K562 (cell line): ENCODE results near the gene ETV2. TPM values are rescaled to one million over a fixed set of nuclear protein-coding genes. Genes with fewer than 3 reads are reported as not detected.

Experiments
- ATAC-seq: fragments of 200-7000 bp; cut with Tn5 transposase; 3 replicates; pipeline ENCODE4 v1.9.1; 2020; ENCODE audit warnings: moderate library complexity
- BruUV-seq: library from RNA; stranded (reverse); fragments of 400-500 nt; replicated peaks from 2 replicates; lab custom pipeline; 2021; lab: Mats Ljungman, UMichigan
- CTCF ChIA-PET: fragments of 300-600 bp; formaldehyde crosslinking; extraction: SDS; loops from one replicate; lab custom pipeline; 2021; ENCODE audit warnings: low intra/inter-chr PET ratio; lab: Yijun Ruan, JAX
- POLR2A ChIA-PET: fragments of 300-600, 350-650 bp; sonication (Branson Sonifier 250); formaldehyde crosslinking; extraction: SDS; loops from one replicate; lab custom pipeline; 2021; ENCODE audit warnings: antibody characterized with exemption, inconsistent platforms; lab: Yijun Ruan, JAX
- DNase-seq, 4 experiments: peaks; one replicate each; pipeline versions ENCODE4 v3.0.0 to v3.0.0-alpha.2; 2011 to 2018; ENCODE audit warnings: low spot score in 3 of 4, mixed read lengths in 3 of 4; ENCODE audit errors: extremely low read depth in 1 of 4
- FAIRE-seq: peaks from 2 replicates; lab custom pipeline; 2011; peaks lifted over from hg19 to GRCh38; lab: Jason Lieb, UNC
- H2AFZ ChIP-seq: 2 replicates; pipeline ENCODE4 v1.6.0; 2011; ENCODE audit warnings: low read depth, low read length, control low read depth, inconsistent platforms
- H3K27ac ChIP-seq: fragments of 200-600 bp; 3 replicates; pipeline ENCODE4 v1.8.0; 2011; ENCODE audit warnings: low read depth, mild to moderate bottlenecking, control low read depth, inconsistent platforms, low read length, moderate library complexity, mixed read lengths; ENCODE audit errors: extremely low read depth
- H3K27me3 ChIP-seq, 2 experiments: fragments of 300-600 bp in 1 of 2; 2 replicates in 1 of 2; 3 replicates in 1 of 2; pipeline versions ENCODE4 v1.6.0 to v1.8.0; 2011; ENCODE audit warnings: inconsistent platforms in 2 of 2, low read length in 2 of 2, mild to moderate bottlenecking in 1 of 2, mixed read lengths in 1 of 2, moderate library complexity in 1 of 2; ENCODE audit not compliant: control insufficient read depth in 2 of 2, insufficient read depth in 2 of 2
- H3K36me3 ChIP-seq: fragments of 300-600 bp; 3 replicates; pipeline ENCODE4 v1.8.0; 2011; ENCODE audit warnings: mild to moderate bottlenecking, low read length, inconsistent platforms; ENCODE audit not compliant: control insufficient read depth, insufficient read depth
- H3K4me1 ChIP-seq, 2 experiments: fragments of 200-600 bp in 1 of 2; replicated peaks in 1 of 2; 2 replicates in 1 of 2; 3 replicates in 1 of 2; pipeline versions ENCODE4 v1.5.1 to v1.8.0; 2011; ENCODE audit warnings: inconsistent platforms in 2 of 2, low read length in 2 of 2, mild to moderate bottlenecking in 1 of 2, mixed read lengths in 1 of 2, moderate library complexity in 1 of 2; ENCODE audit not compliant: control insufficient read depth in 2 of 2, insufficient read depth in 2 of 2
- H3K4me2 ChIP-seq: 2 replicates; pipeline ENCODE4 v1.6.1; 2011; ENCODE audit warnings: low read length, control low read depth, inconsistent platforms, mixed read lengths; ENCODE audit not compliant: insufficient read depth
- H3K4me3 ChIP-seq: fragments of 200-600 bp; sonication (generic), shearing (Covaris generic); 2 replicates; pipeline ENCODE4 v1.5.1; 2016; ENCODE audit warnings: control low read depth, inconsistent platforms
- H3K79me2 ChIP-seq: fragments of 200-600 bp; 3 replicates; pipeline ENCODE4 v1.8.0; 2011; ENCODE audit warnings: low read length, inconsistent platforms; ENCODE audit not compliant: control insufficient read depth, insufficient read depth
- H3K9ac ChIP-seq, 2 experiments: 2 replicates each; pipeline versions ENCODE4 v1.6.0 to v1.6.1; 2011; ENCODE audit warnings: low read depth in 2 of 2, low read length in 2 of 2, control low read depth in 1 of 2, inconsistent platforms in 1 of 2, mild to moderate bottlenecking in 1 of 2, mixed read lengths in 1 of 2; ENCODE audit not compliant: insufficient read depth in 1 of 2
- H3K9me1 ChIP-seq: one replicate; pipeline ENCODE4 v1.6.0; 2011; ENCODE audit warnings: inconsistent platforms, mild to moderate bottlenecking, low read length, moderate library complexity; ENCODE audit not compliant: control insufficient read depth, insufficient read depth
- H3K9me3 ChIP-seq: replicated peaks from 2 replicates; pipeline ENCODE4 v1.5.1; 2011; ENCODE audit warnings: low read depth, low read length, inconsistent platforms; ENCODE audit not compliant: control insufficient read depth, insufficient read depth
- H4K20me1 ChIP-seq: replicated peaks from 2 replicates; pipeline ENCODE4 v1.6.1; 2011; ENCODE audit warnings: low read length, inconsistent platforms, mixed read lengths; ENCODE audit not compliant: control insufficient read depth, insufficient read depth
- FOXP1 ChIP-seq: sonication (generic); formaldehyde crosslinking; IDR thresholded peaks from 2 replicates; pipeline ENCODE4 v1.8.0; 2022; ENCODE audit warnings: mild to moderate bottlenecking, missing genetic modification reagents
- IFI16 ChIP-seq: fragments of 250-450 bp; sonication (Bioruptor Pico); IDR thresholded peaks from 2 replicates; pipeline ENCODE4 v2.1.2; 2022; ENCODE audit warnings: mild to moderate bottlenecking, inconsistent platforms
- NBN ChIP-seq: fragments of 450-650 bp; IDR thresholded peaks from 2 replicates; pipeline ENCODE4 v1.6.1; 2016; ENCODE audit warnings: low read depth, mild to moderate bottlenecking
- NCOA2 ChIP-seq, 2 experiments: fragments of 450-650 bp; IDR thresholded peaks; 2 replicates each; pipeline ENCODE4 v1.6.1; 2018; ENCODE audit warnings: mild to moderate bottlenecking in 2 of 2, moderate library complexity in 1 of 2; ENCODE audit not compliant: partially characterized antibody in 2 of 2
- NFXL1 ChIP-seq: fragments of 450-650 bp; formaldehyde crosslinking; IDR thresholded peaks from 2 replicates; pipeline ENCODE4 v1.4.0; 2021; ENCODE audit warnings: mild to moderate bottlenecking
- PHB2 ChIP-seq: fragments of 450-650 bp; IDR thresholded peaks from 2 replicates; pipeline ENCODE4 v1.6.1; 2017; ENCODE audit warnings: low read depth
- SREBF1 ChIP-seq: fragments of 150-350 bp; IDR thresholded peaks from 2 replicates; pipeline ENCODE4 v1.6.1; 2014; ENCODE audit warnings: antibody characterized with exemption, low read depth, low read length, borderline replicate concordance
- STAT5A ChIP-seq: IDR thresholded peaks from 2 replicates; pipeline ENCODE4 v1.6.1; 2012; ENCODE audit warnings: low read length, inconsistent platforms, borderline replicate concordance
- ZBTB7A ChIP-seq: IDR thresholded peaks from 2 replicates; pipeline ENCODE4 v1.6.1; 2011; ENCODE audit warnings: low read depth, mild to moderate bottlenecking, low read length, moderate library complexity, borderline replicate concordance; ENCODE audit not compliant: control insufficient read depth
- ZNF140 ChIP-seq: fragments of 250-450 bp; sonication (Bioruptor Pico); IDR thresholded peaks from 2 replicates; pipeline ENCODE4 v1.8.0; 2021; ENCODE audit warnings: moderate library complexity, mild to moderate bottlenecking, inconsistent platforms
- ZNF3 ChIP-seq: fragments of 250-450 bp; sonication (Bioruptor Pico); IDR thresholded peaks from 2 replicates; pipeline ENCODE4 v1.5.0; 2021; ENCODE audit warnings: mild to moderate bottlenecking, moderate library complexity
- ZNF717 ChIP-seq: fragments of 250-450 bp; sonication (Bioruptor Pico); IDR thresholded peaks from 2 replicates; pipeline ENCODE4 v1.5.0; 2021
- ZNF785 ChIP-seq: fragments of 250-450 bp; sonication (Bioruptor Pico); IDR thresholded peaks from 2 replicates; pipeline ENCODE4 v1.4.0; 2020; ENCODE audit warnings: mild to moderate bottlenecking
- ZNF79 ChIP-seq: fragments of 250-450 bp; sonication (Bioruptor Pico); IDR thresholded peaks from 2 replicates; pipeline ENCODE4 v1.4.0; 2020; ENCODE audit warnings: low read depth, mild to moderate bottlenecking, moderate library complexity
- WGBS: fragments of 100-300 bp; shearing (Covaris generic); methylation state at CpG from one replicate; pipeline ENCODE4 v1.1.6; 2016; ENCODE audit warnings: low coverage, mixed read lengths; ENCODE audit not compliant: insufficient coverage; ENCODE audit errors: missing lambda C conversion rate; 5-methylcytosine and 5-hydroxymethylcytosine counted together
- in situ Hi-C: fragments of 300-500 bp; cut with MboI; formaldehyde crosslinking; loops from 4 replicates; pipeline ENCODE4 v1.15.0; 2018; ENCODE audit warnings: inconsistent platforms, mixed read lengths
- intact Hi-C: fragments of 100-400 bp; cut with micrococcal nuclease; formaldehyde crosslinking; loops from 2 replicates; pipeline ENCODE4 v1.14.2; 2022
- polyA plus RNA-seq, 8 experiments: library from polyadenylated mRNA; depleted of rRNA in 4 of 8; stranded (reverse) in 5 of 8; unstranded in 3 of 8; fragments of >200 nt; fragmentation: Nextera tagmentation in 2 of 8; fragmentation: Illumina TruSeq in 1 of 8; extraction: Ambion mirVana in 2 of 8; extraction: Trizol in 1 of 8; gene quantifications; 2 replicates each; pipeline versions ENCODE4 v1.2.1 to v1.2.3, GENCODE V29; 2011 to 2014; ENCODE audit warnings: inconsistent platforms in 1 of 8, missing spikeins in 1 of 8
- total RNA-seq, 7 experiments: library from RNA; depleted of rRNA in 6 of 7; stranded (reverse); fragments of >200 nt in 6 of 7; fragmentation: Illumina TruSeq in 2 of 7; extraction: Trizol in 2 of 7; gene quantifications; 2 replicates each; pipeline versions ENCODE4 v1.2.1 to v1.2.3, GENCODE V29; 2011 to 2021; ENCODE audit warnings: low replicate concordance in 1 of 7
- TF ChIP-seq, protein P1 (sequence below), 2 experiments: IDR thresholded peaks; 2 replicates each; pipeline ENCODE4 v1.6.1; 2012; ENCODE audit warnings: improper control_type of control experiment in 2 of 2, low read depth in 2 of 2, low read length in 2 of 2, borderline replicate concordance in 1 of 2
- TF ChIP-seq, protein P2 (sequence below): sonication (generic); formaldehyde crosslinking; IDR thresholded peaks from 2 replicates; pipeline ENCODE4 v1.8.0; 2023; ENCODE audit warnings: mild to moderate bottlenecking, missing genetic modification reagents

Gene ETV2
- total and polyA plus RNA-seq, 9 of the 15 experiments (the other 6 are each of a cell fraction or from before 2014, with no cell fraction given) = 0.11 to 3.7 (median 0.55) TPM

DNA sequence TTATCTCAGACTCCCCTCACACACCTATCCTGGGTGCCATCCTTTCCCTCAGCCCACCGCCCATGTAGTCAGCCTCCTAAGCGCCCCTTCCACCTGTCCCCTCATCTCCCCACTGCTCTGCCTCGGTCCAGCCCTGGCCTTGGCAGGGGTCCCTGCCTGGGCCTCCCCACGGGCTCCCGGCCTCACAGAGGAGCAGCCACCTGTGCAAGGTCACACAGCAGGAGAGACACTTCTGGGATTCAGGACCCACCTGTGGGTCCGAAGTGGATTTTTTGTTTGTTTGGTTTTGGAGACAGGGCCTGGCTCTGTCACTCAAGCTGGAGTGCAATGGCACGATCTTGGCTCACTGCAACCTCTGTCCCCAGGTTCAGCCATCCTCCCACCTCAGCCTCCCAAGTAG, 24.1 kb downstream of the ETV2 start (continued):
- no peak for TF ChIP-seq SREBF1
- no peak for TF ChIP-seq NBN
- no peak for TF ChIP-seq ZNF785 (CRISPR knock-in tag)
- no peak for TF ChIP-seq ZNF3 (CRISPR knock-in tag)
- TF ChIP-seq ZBTB7A = no peak
- TF ChIP-seq PHB2 = no peak
- TF ChIP-seq IFI16 = no peak
- TF ChIP-seq, all 486 proteins: peak for 0

DNA sequence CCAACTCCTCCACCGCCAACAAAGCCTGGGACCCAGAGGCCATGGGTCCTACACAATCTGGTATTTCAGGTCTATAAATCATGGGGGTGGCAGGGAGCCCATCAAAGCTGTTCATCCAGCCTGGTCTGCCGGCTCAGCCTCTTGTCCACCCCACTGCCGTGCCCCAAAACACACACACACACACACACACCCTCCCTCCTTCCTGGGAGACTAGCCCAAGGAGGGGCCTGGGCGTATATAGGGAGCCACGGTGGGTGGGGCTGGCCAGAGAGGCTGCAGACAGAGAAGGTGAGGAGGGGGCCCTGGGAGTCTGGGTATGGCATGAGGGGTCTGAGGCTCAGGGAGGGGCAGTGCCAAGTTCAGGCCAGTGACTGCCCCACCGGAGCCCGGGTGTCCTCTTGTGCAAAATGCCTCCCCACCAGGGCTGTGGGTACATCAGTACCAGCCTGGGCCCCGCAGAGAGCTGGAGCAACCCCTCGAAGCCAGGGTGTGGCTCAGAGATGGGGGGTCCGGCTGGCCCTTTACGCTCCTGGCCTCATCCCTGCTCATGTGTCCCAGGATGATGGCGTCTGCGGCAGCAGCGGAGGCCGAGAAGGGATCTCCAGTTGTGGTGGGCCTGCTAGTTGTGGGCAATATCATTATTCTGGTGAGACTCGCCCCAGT, 24.8 kb downstream of the ETV2 start, which contains the start of gene UPK1A:
UPK1A (plus strand) TSS at position 267 of the 663 bp plus-strand sequence; CDS start at position 563, 296 bp downstream.
- H4K20me1 ChIP-seq = no peaks in the 10 kb centered on the region
- H3K9ac ChIP-seq = no peak within 1 kb of the TSS
- no peak within 1 kb of the TSS for H2AFZ ChIP-seq
- no peaks in the 10 kb centered on the region for H3K36me3 ChIP-seq
- no peak within 1 kb of the TSS for H3K4me3 ChIP-seq
- FAIRE-seq = no peak
- intact Hi-C loops (no loop called here), in situ Hi-C loops (no loop called here)
- H3K4me2 ChIP-seq = no peak within 1 kb of the TSS
- H3K4me1 ChIP-seq = peaks cover 0 to 17% of the 10 kb centered on the region in 2 experiments; a peak in 3 of 5 replicates
- DNase-seq = no peak
- TF ChIP-seq, protein P1, sequence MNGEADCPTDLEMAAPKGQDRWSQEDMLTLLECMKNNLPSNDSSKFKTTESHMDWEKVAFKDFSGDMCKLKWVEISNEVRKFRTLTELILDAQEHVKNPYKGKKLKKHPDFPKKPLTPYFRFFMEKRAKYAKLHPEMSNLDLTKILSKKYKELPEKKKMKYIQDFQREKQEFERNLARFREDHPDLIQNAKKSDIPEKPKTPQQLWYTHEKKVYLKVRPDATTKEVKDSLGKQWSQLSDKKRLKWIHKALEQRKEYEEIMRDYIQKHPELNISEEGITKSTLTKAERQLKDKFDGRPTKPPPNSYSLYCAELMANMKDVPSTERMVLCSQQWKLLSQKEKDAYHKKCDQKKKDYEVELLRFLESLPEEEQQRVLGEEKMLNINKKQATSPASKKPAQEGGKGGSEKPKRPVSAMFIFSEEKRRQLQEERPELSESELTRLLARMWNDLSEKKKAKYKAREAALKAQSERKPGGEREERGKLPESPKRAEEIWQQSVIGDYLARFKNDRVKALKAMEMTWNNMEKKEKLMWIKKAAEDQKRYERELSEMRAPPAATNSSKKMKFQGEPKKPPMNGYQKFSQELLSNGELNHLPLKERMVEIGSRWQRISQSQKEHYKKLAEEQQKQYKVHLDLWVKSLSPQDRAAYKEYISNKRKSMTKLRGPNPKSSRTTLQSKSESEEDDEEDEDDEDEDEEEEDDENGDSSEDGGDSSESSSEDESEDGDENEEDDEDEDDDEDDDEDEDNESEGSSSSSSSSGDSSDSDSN (IDR thresholded peaks at IDR 0.05; ENCODE audit: borderline replicate concordance in 1 of 2, low read depth in 2 of 2, low read length in 2 of 2) = no peak
- TF ChIP-seq NFXL1 (CRISPR knock-in tag) (no peak), ZNF140 (no peak), NCOA2 (IDR thresholded peaks at IDR 0.05; ENCODE audit: partially characterized antibody in 2 of 2) (no peak), ZNF717 (CRISPR knock-in tag) (no peak), ZNF79 (CRISPR knock-in tag) (no peak), FOXP1 (CRISPR knock-in tag) (no peak), STAT5A (no peak)
- TF ChIP-seq, protein P2, sequence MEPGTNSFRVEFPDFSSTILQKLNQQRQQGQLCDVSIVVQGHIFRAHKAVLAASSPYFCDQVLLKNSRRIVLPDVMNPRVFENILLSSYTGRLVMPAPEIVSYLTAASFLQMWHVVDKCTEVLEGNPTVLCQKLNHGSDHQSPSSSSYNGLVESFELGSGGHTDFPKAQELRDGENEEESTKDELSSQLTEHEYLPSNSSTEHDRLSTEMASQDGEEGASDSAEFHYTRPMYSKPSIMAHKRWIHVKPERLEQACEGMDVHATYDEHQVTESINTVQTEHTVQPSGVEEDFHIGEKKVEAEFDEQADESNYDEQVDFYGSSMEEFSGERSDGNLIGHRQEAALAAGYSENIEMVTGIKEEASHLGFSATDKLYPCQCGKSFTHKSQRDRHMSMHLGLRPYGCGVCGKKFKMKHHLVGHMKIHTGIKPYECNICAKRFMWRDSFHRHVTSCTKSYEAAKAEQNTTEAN = no peak
- TF ChIP-seq, all 486 proteins: peak for 0
- ChIA-PET CTCF (no interaction called here), POLR2A (interaction anchor here (1.0 kb wide), 1 partner anchor 18 kb away, joined by 4 read pairs; the partner anchor contains the start of gene COX6B1)
- 26% methylated on average over 15 of the region's 16 CpGs for WGBS
- BruUV-seq = no TSS peak
- no peaks in the 10 kb centered on the region for H3K9me1 ChIP-seq
- ATAC-seq = no peak
- H3K79me2 ChIP-seq = no peaks in the 10 kb centered on the region
- H3K27me3 ChIP-seq = peaks cover 16 to 29% of the 10 kb centered on the region in 2 experiments; a peak in 4 of 5 replicates
- H3K27ac ChIP-seq = no peak within 1 kb of the TSS
- H3K9me3 ChIP-seq = no peaks in the 10 kb centered on the region
